Measurements from ENCODE around the gene SLC9A3. TPM values are rescaled to one million over a fixed set of nuclear protein-coding genes. Genes with fewer than 3 reads are reported as not detected.

SLC9A3 gene
- total and polyA plus RNA-seq, 4 experiments from 2014 or later = 2.2 to 3.1 (median 2.8) TPM

GRCh38 chr5:540906-541538, 16.8 kb upstream of the SLC9A3 start:
- H3K36me3 ChIP-seq (ENCODE audit: insufficient read depth, low read length) = no peaks in the 10 kb centered on the region
- Mint-ChIP-seq H3K4me3 (no peak overlapping the region), H3K9me3 (no peaks in the 10 kb centered on the region), H3K27ac (no peak overlapping the region), H3K36me3 (no peaks in the 10 kb centered on the region), H3K4me1 (peaks cover 5 to 13% (median 8%) of the 10 kb centered on the region in 4 donors), H3K27me3 (peaks cover 2 to 6% of the 10 kb centered on the region in 2 donors)
- ChIA-PET CTCF (ENCODE audit: partially characterized antibody) (no interaction called here), POLR2A (ENCODE audit: partially characterized antibody) (no interaction called here)
- no peaks in the 10 kb centered on the region for H3K9me3 ChIP-seq (ENCODE audit: control insufficient read depth in 1 of 2, low read length in 2 of 2)
- H3K4me1 ChIP-seq (ENCODE audit: insufficient read depth, low read length) = peaks cover 16% of the 10 kb centered on the region
- H3K27me3 ChIP-seq (ENCODE audit: insufficient read depth, low read length) = no peaks in the 10 kb centered on the region
- no peak overlapping the region for H3K27ac ChIP-seq (ENCODE audit: low read depth, low read length)
- DNase-seq = no peak
- intact Hi-C loops (cut with micrococcal nuclease) = no loop called here
- no peak overlapping the region for H3K4me3 ChIP-seq (ENCODE audit: low read length in 2 of 2)

DNA sequence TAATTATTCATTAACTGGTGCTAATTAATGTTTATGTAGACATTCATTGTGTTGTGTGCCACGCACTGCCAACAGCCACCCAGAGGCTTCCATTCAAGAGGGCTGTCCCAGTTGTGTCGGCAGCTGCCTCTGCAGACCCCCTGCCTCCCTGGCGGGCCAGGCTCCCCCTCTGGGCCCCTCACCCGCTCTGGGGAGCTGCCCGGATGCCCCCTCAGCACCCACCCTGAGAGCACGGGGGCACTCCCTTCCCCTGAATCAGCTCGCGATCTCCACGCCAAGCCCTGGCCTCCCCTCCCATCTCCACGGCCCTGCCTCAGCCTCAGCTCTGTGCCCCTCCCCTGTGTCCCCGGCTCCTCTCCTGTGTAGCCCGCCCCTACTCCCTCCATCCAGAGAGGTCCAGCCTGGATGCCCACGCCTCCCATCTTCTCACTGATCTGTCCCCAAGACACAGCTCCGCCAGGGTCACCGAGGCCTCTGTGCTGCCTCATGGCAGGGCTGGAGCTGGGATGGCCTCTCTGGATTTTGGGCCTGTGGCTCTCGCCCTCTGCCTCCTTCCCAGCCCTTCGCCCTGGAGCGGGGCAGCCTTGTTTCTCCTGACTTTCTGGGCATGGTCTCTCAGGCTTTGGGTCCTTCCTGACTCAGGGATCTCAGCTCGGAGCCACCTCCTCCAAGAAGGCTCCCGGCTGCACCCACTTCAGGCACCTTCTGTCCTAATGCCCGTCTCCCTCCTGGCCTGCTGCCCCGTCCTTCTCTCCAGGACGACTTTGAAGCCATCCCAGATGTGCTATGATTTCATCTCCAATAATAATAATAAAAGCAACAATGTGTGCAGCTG, 16.0 kb upstream of the SLC9A3 start:
- Histone ChIP-seq H3K27me3 (ENCODE audit: insufficient read depth, low read length) (no peaks in the 10 kb centered on the region), H3K9me3 (ENCODE audit: control insufficient read depth in 1 of 2, low read length in 2 of 2) (no peaks in the 10 kb centered on the region), H3K27ac (ENCODE audit: low read depth, low read length) (no peak overlapping the region), H3K36me3 (ENCODE audit: insufficient read depth, low read length) (no peaks in the 10 kb centered on the region), H3K4me3 (ENCODE audit: low read length in 2 of 2) (no peak overlapping the region), H3K4me1 (ENCODE audit: insufficient read depth, low read length) (peaks cover 16% of the 10 kb centered on the region)
- no peaks in the 10 kb centered on the region for H3K9me3 Mint-ChIP-seq
- no peaks in the 10 kb centered on the region for H3K36me3 Mint-ChIP-seq
- no peak overlapping the region for H3K4me3 Mint-ChIP-seq
- H3K4me1 Mint-ChIP-seq = peaks cover 5 to 13% (median 8%) of the 10 kb centered on the region in 4 donors
- POLR2A ChIA-PET (ENCODE audit: partially characterized antibody) = no interaction called here
- no peak for DNase-seq
- H3K27me3 Mint-ChIP-seq = peaks cover 2 to 6% of the 10 kb centered on the region in 2 donors
- intact Hi-C loops (cut with micrococcal nuclease) = no loop called here
- no peak overlapping the region for H3K27ac Mint-ChIP-seq
- CTCF ChIA-PET (ENCODE audit: partially characterized antibody) = no interaction called here

DNA sequence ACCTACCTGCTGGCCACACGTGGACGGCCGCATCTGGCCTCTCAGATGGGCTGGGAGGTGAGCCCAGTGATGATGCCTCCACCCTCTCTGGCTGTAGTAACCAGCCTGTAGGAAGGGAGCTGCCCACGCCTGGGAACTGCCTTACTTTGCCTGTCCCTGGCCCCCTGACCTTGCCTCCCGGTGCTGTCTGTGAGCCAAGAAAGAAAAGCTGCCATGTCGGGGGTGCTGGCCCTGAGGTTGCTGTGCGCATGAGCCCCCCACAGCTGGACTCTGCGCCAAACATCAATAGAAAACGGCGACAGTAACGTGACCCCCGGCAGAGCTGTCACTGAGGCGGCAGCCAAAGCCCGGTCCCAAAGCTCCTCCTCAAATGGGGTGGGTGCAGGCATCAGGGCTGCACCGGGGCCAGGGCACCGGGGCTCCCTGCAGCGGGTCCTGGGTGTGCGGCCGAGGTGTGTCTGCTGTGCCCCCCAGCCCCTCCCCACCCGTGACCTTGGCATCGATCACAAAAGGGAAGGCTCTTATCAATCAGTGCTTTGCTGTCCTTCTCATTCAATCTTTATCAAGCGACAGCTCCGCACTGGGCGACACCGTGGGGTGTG, 15.3 kb upstream of the SLC9A3 start:
- H3K4me3 ChIP-seq (ENCODE audit: low read length in 2 of 2) = no peak overlapping the region
- H3K9me3 ChIP-seq (ENCODE audit: control insufficient read depth in 1 of 2, low read length in 2 of 2) = no peaks in the 10 kb centered on the region
- DNase-seq = no peak
- H3K9me3 Mint-ChIP-seq = no peaks in the 10 kb centered on the region
- H3K36me3 Mint-ChIP-seq = no peaks in the 10 kb centered on the region
- intact Hi-C loops (cut with micrococcal nuclease) = no loop called here
- no peak overlapping the region for H3K27ac Mint-ChIP-seq
- POLR2A ChIA-PET (ENCODE audit: partially characterized antibody) = no interaction called here
- no peak overlapping the region for H3K27ac ChIP-seq (ENCODE audit: low read depth, low read length)
- CTCF ChIA-PET (ENCODE audit: partially characterized antibody) = no interaction called here
- no peak overlapping the region for H3K4me3 Mint-ChIP-seq
- H3K27me3 ChIP-seq (ENCODE audit: insufficient read depth, low read length) = no peaks in the 10 kb centered on the region
- peaks cover 13% of the 10 kb centered on the region for H3K4me1 ChIP-seq (ENCODE audit: insufficient read depth, low read length)
- H3K36me3 ChIP-seq (ENCODE audit: insufficient read depth, low read length) = no peaks in the 10 kb centered on the region
- peaks cover 2 to 6% of the 10 kb centered on the region in 2 donors for H3K27me3 Mint-ChIP-seq
- H3K4me1 Mint-ChIP-seq = peaks cover 5 to 13% (median 8%) of the 10 kb centered on the region in 4 donors

- Mint-ChIP-seq H3K27me3 (peaks cover 2 to 6% of the 10 kb centered on the region in 2 donors), H3K4me1 (peaks cover 3 to 10% (median 5%) of the 10 kb centered on the region in 4 donors), H3K9me3 (no peaks in the 10 kb centered on the region), H3K27ac (no peak overlapping the region), H3K4me3 (no peak overlapping the region), H3K36me3 (no peaks in the 10 kb centered on the region)
- peaks cover 7% of the 10 kb centered on the region for H3K4me1 ChIP-seq (ENCODE audit: insufficient read depth, low read length)
- H3K36me3 ChIP-seq (ENCODE audit: insufficient read depth, low read length) = no peaks in the 10 kb centered on the region
- DNase-seq = no peak
- H3K27me3 ChIP-seq (ENCODE audit: insufficient read depth, low read length) = no peaks in the 10 kb centered on the region
- POLR2A ChIA-PET (ENCODE audit: partially characterized antibody) = no interaction called here
- no peak overlapping the region for H3K4me3 ChIP-seq (ENCODE audit: low read length in 2 of 2)
- CTCF ChIA-PET (ENCODE audit: partially characterized antibody) = no interaction called here
- intact Hi-C loops (cut with micrococcal nuclease) = no loop called here
- H3K27ac ChIP-seq (ENCODE audit: low read depth, low read length) = no peak overlapping the region
- H3K9me3 ChIP-seq (ENCODE audit: control insufficient read depth in 1 of 2, low read length in 2 of 2) = no peaks in the 10 kb centered on the region
Observed at GRCh38 chr5:538801-539468, 14.7 kb upstream of the SLC9A3 start.

- ChIA-PET CTCF (ENCODE audit: partially characterized antibody) (no interaction called here), POLR2A (ENCODE audit: partially characterized antibody) (no interaction called here)
- Mint-ChIP-seq H3K4me3 (no peak overlapping the region), H3K4me1 (peaks cover 0 to 3% (median 2%) of the 10 kb centered on the region in 4 donors), H3K9me3 (no peaks in the 10 kb centered on the region), H3K27me3 (peaks cover 2 to 6% of the 10 kb centered on the region in 2 donors), H3K36me3 (no peaks in the 10 kb centered on the region), H3K27ac (no peak overlapping the region)
- Histone ChIP-seq H3K9me3 (ENCODE audit: control insufficient read depth in 1 of 2, low read length in 2 of 2) (no peaks in the 10 kb centered on the region), H3K36me3 (ENCODE audit: insufficient read depth, low read length) (no peaks in the 10 kb centered on the region), H3K27ac (ENCODE audit: low read depth, low read length) (no peak overlapping the region), H3K27me3 (ENCODE audit: insufficient read depth, low read length) (no peaks in the 10 kb centered on the region), H3K4me1 (ENCODE audit: insufficient read depth, low read length) (peaks cover under 1% of the 10 kb centered on the region), H3K4me3 (ENCODE audit: low read length in 2 of 2) (no peak overlapping the region)
- intact Hi-C loops (cut with micrococcal nuclease) = no loop called here
- no peak for DNase-seq
Observed at GRCh38 chr5:538271-538771, 14.1 kb upstream of the SLC9A3 start.

DNA sequence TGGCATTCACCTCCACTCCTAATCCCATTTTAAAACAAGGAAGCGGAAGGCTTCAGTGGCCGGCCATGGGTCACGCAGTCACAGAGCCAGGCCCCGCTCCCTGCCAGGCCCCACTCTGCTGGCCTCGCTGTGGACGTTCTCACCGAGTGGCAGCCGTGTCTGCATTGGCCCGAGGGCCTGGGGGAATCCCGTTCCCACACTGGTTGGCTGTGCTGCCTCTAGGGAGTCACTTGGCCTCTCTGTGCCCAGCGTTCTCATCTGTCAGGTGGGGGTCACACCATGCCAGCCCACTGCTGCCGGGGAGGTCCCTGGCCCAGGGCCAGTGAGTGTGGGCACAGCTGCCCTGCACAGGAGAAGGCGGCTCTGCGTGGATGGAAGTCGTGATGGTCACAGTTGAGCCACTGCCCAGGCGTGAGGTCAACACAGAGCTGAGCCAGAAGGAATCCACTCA, 13.4 kb upstream of the SLC9A3 start:
- Mint-ChIP-seq H3K36me3 (no peaks in the 10 kb centered on the region), H3K27me3 (peaks cover 6% of the 10 kb centered on the region in 2 donors), H3K4me3 (no peak overlapping the region), H3K4me1 (peaks cover 0 to 2% (median 0%) of the 10 kb centered on the region in 4 donors), H3K27ac (no peak overlapping the region), H3K9me3 (no peaks in the 10 kb centered on the region)
- H3K36me3 ChIP-seq (ENCODE audit: insufficient read depth, low read length) = no peaks in the 10 kb centered on the region
- ChIA-PET CTCF (ENCODE audit: partially characterized antibody) (no interaction called here), POLR2A (ENCODE audit: partially characterized antibody) (no interaction called here)
- no peaks in the 10 kb centered on the region for H3K9me3 ChIP-seq (ENCODE audit: control insufficient read depth in 1 of 2, low read length in 2 of 2)
- no peak overlapping the region for H3K4me3 ChIP-seq (ENCODE audit: low read length in 2 of 2)
- intact Hi-C loops (cut with micrococcal nuclease) = no loop called here
- no peaks in the 10 kb centered on the region for H3K27me3 ChIP-seq (ENCODE audit: insufficient read depth, low read length)
- no peaks in the 10 kb centered on the region for H3K4me1 ChIP-seq (ENCODE audit: insufficient read depth, low read length)
- H3K27ac ChIP-seq (ENCODE audit: low read depth, low read length) = no peak overlapping the region
- DNase-seq = no peak

- Histone ChIP-seq H3K4me1 (ENCODE audit: insufficient read depth, low read length) (no peaks in the 10 kb centered on the region), H3K36me3 (ENCODE audit: insufficient read depth, low read length) (no peaks in the 10 kb centered on the region), H3K27ac (ENCODE audit: low read depth, low read length) (no peak overlapping the region), H3K9me3 (ENCODE audit: control insufficient read depth in 1 of 2, low read length in 2 of 2) (no peaks in the 10 kb centered on the region), H3K4me3 (ENCODE audit: low read length in 2 of 2) (no peak overlapping the region), H3K27me3 (ENCODE audit: insufficient read depth, low read length) (no peaks in the 10 kb centered on the region)
- intact Hi-C loops (cut with micrococcal nuclease) = no loop called here
- ChIA-PET CTCF (ENCODE audit: partially characterized antibody) (no interaction called here), POLR2A (ENCODE audit: partially characterized antibody) (no interaction called here)
- Mint-ChIP-seq H3K36me3 (no peaks in the 10 kb centered on the region), H3K9me3 (no peaks in the 10 kb centered on the region), H3K4me3 (no peak overlapping the region), H3K4me1 (peaks cover 0 to under 1% (median 0%) of the 10 kb centered on the region in 4 donors), H3K27ac (no peak overlapping the region), H3K27me3 (peaks cover 5 to 6% of the 10 kb centered on the region in 2 donors)
- DNase-seq = no peak
Observed at GRCh38 chr5:537098-537497, 12.8 kb upstream of the SLC9A3 start.
